NT2/D1 (cell line): ENCODE measurements around the gene RNF40.
A peak's percentile ranks its signal among the peaks of the same experiment; 100 is the strongest.

Source experiments
- DNase-seq: peaks from one replicate; pipeline ENCODE4 v3.0.0-alpha.2; 2011; ENCODE audit warnings: low read depth, low spot score
- H3K27me3 ChIP-seq: 2 replicates; pipeline ENCODE4 v1.6.0; 2011; ENCODE audit warnings: mild to moderate bottlenecking; ENCODE audit not compliant: insufficient read length, insufficient read depth
- H3K36me3 ChIP-seq: 2 replicates; pipeline ENCODE4 v1.6.1; 2011; ENCODE audit warnings: mild to moderate bottlenecking, low read length, mixed read lengths; ENCODE audit not compliant: insufficient read depth, insufficient read length
- H3K4me1 ChIP-seq: 2 replicates; pipeline ENCODE4 v1.5.1; 2011; ENCODE audit not compliant: insufficient read depth, insufficient read length
- H3K4me3 ChIP-seq: 2 replicates; pipeline ENCODE4 v1.5.1; 2011; ENCODE audit warnings: low read depth; ENCODE audit not compliant: insufficient read length
- H3K9ac ChIP-seq: 2 replicates; pipeline ENCODE4 v1.6.0; 2011; ENCODE audit warnings: low read depth; ENCODE audit not compliant: insufficient read length
- H3K9me3 ChIP-seq: 2 replicates; pipeline ENCODE4 v1.5.1; 2011; ENCODE audit warnings: mild to moderate bottlenecking, low read length; ENCODE audit not compliant: insufficient read depth
- SUZ12 ChIP-seq: IDR thresholded peaks from 2 replicates; pipeline ENCODE4 v1.6.1; 2011; ENCODE audit not compliant: insufficient read length, insufficient read depth; ENCODE audit errors: extremely low read depth
- YY1 ChIP-seq: IDR thresholded peaks from 2 replicates; pipeline ENCODE4 v1.6.1; 2011; ENCODE audit not compliant: insufficient read length, insufficient read depth
- ZNF274 ChIP-seq: IDR thresholded peaks from 2 replicates; pipeline ENCODE4 v1.6.1; 2011; ENCODE audit warnings: mild to moderate bottlenecking, low read depth, low read length

RNF40 gene

DNA sequence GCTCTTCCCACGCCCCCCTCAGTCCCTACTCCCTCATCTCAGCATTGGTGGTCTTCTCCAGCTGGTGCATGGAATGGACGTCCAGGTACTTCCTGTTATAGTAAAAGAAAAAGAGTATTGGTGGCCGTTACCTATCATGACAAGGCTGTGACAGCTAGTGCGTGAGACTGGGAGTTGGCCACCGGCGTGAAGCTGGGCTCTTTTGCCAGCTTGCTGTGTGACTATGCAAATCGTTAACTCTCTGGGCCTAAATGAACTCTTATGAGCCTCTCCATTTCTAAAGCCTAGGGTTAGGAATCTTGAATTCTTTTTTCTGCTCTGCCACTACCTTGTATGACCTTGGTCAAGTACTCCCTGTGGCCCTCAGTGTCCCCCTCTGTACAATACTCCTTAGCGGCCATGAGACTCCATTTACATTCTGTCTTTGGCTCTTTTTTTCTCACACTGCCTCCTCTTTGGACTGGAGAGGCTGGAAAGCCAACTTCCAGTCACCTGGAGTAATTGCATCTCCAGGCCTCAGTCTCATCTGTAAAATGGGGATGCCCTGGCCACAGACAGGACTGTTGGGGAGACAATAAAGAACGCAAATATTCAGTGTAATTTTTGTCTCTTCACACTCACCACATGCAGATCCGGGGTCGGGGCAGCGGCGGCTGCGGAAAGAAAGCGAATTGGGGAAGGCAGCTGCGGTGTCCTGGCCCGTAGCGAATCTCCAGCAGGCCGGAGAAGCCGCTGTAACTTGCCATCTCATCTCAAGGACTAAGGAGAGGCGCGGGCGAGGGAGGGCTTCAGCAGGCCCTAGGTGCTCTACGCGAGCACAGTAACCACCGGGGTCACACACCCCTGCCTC lies 1.3 kb upstream of the RNF40 start:
- peak overlapping the region; percentile 95 for H3K4me3 ChIP-seq
- peak overlapping the region; percentile 92 for H3K9ac ChIP-seq
- no peak for DNase-seq
- H3K27me3 ChIP-seq: no peaks in the 10 kb centered on the region
- no peak for TF ChIP-seq SUZ12
- no peak for TF ChIP-seq YY1
- TF ChIP-seq ZNF274: no peak
- H3K9me3 ChIP-seq: no peaks in the 10 kb centered on the region
- peaks cover 77% of the 10 kb centered on the region for H3K36me3 ChIP-seq
- H3K4me1 ChIP-seq: peaks cover 10% of the 10 kb centered on the region

DNA sequence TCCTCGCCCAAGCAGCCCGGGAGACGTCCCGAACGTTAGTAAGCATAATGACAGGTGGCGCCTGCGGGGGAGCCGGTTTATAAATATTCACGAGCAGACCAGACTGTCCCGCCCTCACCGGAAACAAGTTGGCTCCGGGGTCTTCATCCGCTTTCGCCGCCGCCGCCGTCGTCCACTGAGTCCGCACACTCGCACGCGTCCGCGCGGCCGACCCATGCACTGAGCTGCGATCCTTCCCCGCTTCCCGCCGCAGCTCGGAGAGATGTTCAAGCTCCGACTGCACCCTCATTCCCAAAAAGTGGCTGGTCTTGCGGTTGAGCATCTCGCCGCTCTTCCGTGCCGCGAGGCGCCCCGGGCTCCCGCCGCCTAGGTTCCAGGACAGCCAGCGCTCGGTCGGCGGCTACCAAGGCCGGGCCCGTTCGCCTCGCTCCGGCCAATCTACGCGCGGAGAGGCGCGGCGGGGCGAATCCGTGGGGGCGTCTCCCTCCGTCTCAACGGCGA lies 645 bp upstream of the RNF40 start:
- H3K4me1 ChIP-seq: peaks cover 10% of the 10 kb centered on the region
- H3K4me3 ChIP-seq: peak overlapping the region; percentile 95
- DNase-seq: no peak
- peak overlapping the region; percentile 92 for H3K9ac ChIP-seq
- no peaks in the 10 kb centered on the region for H3K27me3 ChIP-seq
- no peaks in the 10 kb centered on the region for H3K9me3 ChIP-seq
- TF ChIP-seq YY1 (no peak), ZNF274 (no peak), SUZ12 (no peak)
- H3K36me3 ChIP-seq: peaks cover 77% of the 10 kb centered on the region

DNA sequence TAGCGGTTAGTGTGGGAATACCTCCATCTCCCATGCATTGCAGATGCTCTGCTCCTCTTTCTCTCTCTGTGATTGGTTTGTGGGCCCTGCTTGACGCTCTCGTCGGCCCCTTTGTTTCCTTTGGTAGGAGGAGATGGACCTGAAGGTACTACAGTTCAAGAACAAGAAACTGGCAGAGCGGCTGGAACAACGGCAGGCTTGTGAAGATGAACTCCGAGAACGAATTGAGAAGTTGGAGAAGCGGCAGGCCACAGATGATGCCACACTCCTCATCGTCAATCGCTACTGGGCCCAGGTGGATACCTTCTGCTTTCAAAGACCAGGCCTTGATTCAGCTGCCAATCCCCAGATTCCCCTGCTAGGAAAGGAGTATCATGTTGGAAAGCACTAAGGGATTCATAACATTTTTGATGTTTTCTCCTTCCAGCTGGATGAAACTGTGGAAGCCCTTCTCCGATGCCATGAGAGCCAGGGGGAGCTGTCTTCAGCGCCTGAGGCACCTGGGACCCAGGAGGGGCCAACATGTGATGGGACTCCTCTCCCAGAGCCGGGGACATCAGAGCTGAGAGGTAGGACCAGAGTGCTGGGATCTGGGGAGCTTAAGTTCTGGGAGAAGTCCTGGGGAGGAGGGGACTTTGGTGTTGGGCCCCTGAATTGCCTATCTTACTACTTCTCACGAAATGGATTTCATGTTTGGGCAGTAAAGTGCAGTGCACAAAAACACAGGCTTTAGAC lies 1.0 kb downstream of the RNF40 start:
- peak overlapping the region; percentile 94 for H3K9ac ChIP-seq
- peaks cover 79% of the 10 kb centered on the region for H3K36me3 ChIP-seq
- no peak for DNase-seq

DNA sequence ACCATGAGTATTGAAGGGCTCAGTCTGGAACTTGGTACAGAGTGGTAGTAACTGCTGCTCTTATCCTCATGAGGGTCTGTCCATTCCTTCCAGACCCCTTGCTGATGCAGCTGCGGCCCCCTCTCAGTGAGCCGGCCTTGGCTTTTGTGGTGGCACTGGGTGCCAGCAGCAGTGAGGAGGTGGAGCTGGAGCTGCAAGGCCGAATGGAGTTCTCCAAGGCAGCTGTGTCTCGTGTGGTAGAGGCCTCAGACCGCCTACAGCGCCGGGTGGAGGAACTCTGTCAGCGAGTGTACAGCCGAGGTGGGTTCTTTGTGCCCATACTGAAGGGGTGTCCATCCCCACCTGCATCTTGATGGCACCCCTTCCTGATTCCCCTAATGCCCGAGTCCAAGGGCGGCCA lies 2.0 kb downstream of the RNF40 start:
- Histone ChIP-seq H3K9me3 (no peaks in the 10 kb centered on the region), H3K36me3 (peaks cover 83% of the 10 kb centered on the region), H3K4me3 (no peak overlapping the region), H3K9ac (no peak overlapping the region), H3K4me1 (peaks cover 10% of the 10 kb centered on the region), H3K27me3 (no peaks in the 10 kb centered on the region)
- TF ChIP-seq YY1: no peak
- TF ChIP-seq ZNF274: no peak
- no peak for TF ChIP-seq SUZ12
- no peak for DNase-seq

More for the DNA sequence above, 1.0 kb downstream of the RNF40 start:
- no peak for TF ChIP-seq ZNF274
- TF ChIP-seq YY1: no peak
- no peak for TF ChIP-seq SUZ12
- H3K4me1 ChIP-seq: peaks cover 10% of the 10 kb centered on the region
- H3K4me3 ChIP-seq: peak overlapping the region; percentile 95
- no peaks in the 10 kb centered on the region for H3K9me3 ChIP-seq
- H3K27me3 ChIP-seq: no peaks in the 10 kb centered on the region

DNA sequence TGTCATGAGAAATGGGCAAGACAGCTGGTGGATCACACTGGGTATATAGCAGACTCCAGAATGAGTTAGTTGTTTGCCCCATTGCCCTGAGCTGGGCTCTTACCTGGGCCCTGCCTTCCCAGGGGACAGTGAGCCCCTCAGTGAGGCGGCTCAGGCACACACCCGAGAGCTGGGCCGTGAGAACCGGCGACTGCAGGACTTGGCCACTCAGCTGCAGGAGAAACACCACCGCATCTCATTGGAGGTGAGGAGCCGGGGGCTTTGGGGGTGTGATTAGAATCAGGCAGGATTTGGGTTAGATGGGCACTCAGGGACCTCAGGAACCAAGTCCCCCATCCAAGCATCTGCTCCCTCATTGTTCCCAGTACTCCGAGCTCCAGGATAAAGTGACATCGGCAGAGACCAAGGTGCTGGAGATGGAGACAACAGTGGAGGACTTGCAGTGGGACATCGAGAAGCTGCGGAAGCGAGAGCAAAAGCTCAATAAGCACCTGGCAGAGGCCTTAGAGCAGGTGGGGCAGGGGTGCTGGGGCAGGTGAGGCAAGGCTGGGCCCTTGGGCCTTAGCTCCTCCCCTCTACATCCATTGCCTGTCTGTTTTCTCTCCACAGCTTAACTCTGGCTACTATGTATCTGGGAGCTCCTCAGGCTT lies 2.8 kb downstream of the RNF40 start:
- H3K9me3 ChIP-seq: no peaks in the 10 kb centered on the region
- peaks cover 83% of the 10 kb centered on the region for H3K36me3 ChIP-seq
- no peak for TF ChIP-seq SUZ12
- no peak for TF ChIP-seq YY1
- H3K4me1 ChIP-seq: peaks cover 10% of the 10 kb centered on the region
- no peak for DNase-seq
- peak overlapping the region; percentile 43 for H3K9ac ChIP-seq
- H3K27me3 ChIP-seq: no peaks in the 10 kb centered on the region
- no peak overlapping the region for H3K4me3 ChIP-seq

DNA sequence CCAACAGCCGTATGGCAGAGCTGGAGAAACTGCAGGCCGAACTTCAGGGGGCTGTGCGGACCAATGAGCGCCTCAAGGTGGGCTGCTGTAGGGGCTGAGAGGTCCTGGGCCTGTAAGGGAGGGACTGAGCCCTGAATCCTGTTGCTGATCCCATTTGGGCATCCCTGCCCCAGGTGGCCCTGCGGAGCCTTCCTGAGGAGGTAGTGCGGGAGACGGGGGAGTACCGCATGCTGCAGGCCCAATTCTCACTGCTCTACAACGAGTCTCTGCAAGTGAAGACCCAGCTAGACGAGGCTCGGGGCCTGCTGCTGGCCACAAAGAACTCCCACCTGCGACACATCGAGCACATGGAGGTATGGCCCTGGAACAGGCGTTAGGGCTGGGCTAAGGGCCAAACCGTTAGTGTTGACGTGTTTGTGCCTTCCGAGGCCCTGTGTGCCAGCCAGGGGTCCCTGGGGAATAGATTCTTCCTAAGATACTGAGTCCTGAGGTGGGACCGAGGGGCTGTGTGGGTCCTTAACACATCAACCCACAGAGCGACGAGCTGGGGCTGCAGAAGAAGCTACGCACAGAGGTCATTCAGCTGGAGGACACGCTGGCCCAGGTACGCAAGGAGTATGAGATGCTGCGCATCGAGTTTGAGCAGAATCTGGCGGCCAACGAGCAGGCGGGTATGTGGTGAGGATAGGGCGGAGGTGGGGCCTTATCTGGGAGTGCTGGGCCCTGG lies 4.2 kb downstream of the RNF40 start:
- Histone ChIP-seq H3K9ac (no peak overlapping the region), H3K36me3 (peaks cover 86% of the 10 kb centered on the region), H3K4me3 (no peak overlapping the region), H3K9me3 (no peaks in the 10 kb centered on the region), H3K27me3 (no peaks in the 10 kb centered on the region), H3K4me1 (peaks cover 6% of the 10 kb centered on the region)
- TF ChIP-seq YY1 (no peak), SUZ12 (no peak), ZNF274 (no peak)
- DNase-seq: no peak

DNA sequence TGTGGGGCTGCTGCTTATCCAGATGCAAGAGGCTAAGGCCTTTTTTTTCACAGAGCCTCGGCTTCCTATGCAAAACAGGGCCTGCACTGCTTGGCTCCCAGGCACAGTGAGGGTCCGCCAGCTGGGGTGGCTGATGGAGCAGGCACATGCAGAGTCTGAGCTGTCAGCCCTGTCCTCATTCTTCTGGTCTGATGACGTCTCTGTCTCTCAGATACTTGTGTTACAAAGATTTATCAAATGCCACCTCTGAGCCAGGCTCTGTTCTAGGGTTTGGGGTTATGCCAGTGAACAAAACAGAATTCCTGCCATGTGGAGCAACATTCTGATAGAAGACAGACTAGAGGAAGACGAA lies 4.8 kb downstream of the RNF40 start:
- no peak overlapping the region for H3K4me3 ChIP-seq
- H3K9ac ChIP-seq: no peak overlapping the region
- H3K4me1 ChIP-seq: peaks cover 6% of the 10 kb centered on the region
- DNase-seq: no peak
- no peaks in the 10 kb centered on the region for H3K27me3 ChIP-seq
- TF ChIP-seq SUZ12 (no peak), ZNF274 (no peak), YY1 (no peak)
- peaks cover 92% of the 10 kb centered on the region for H3K36me3 ChIP-seq
- no peaks in the 10 kb centered on the region for H3K9me3 ChIP-seq
